ENCODE data around the gene RTTN. TPM values are rescaled to one million over a fixed set of nuclear protein-coding genes. Genes with fewer than 3 reads are reported as not detected.
"Not testable (repeated sequence)": the region's sequence is repeated elsewhere in the genome, so short reads cannot be mapped to it uniquely, and the experiment has no call there.

The RTTN gene
- total and polyA plus RNA-seq, 2 donors from 2014 or later, result 6.3 to 12.3 TPM

DNA sequence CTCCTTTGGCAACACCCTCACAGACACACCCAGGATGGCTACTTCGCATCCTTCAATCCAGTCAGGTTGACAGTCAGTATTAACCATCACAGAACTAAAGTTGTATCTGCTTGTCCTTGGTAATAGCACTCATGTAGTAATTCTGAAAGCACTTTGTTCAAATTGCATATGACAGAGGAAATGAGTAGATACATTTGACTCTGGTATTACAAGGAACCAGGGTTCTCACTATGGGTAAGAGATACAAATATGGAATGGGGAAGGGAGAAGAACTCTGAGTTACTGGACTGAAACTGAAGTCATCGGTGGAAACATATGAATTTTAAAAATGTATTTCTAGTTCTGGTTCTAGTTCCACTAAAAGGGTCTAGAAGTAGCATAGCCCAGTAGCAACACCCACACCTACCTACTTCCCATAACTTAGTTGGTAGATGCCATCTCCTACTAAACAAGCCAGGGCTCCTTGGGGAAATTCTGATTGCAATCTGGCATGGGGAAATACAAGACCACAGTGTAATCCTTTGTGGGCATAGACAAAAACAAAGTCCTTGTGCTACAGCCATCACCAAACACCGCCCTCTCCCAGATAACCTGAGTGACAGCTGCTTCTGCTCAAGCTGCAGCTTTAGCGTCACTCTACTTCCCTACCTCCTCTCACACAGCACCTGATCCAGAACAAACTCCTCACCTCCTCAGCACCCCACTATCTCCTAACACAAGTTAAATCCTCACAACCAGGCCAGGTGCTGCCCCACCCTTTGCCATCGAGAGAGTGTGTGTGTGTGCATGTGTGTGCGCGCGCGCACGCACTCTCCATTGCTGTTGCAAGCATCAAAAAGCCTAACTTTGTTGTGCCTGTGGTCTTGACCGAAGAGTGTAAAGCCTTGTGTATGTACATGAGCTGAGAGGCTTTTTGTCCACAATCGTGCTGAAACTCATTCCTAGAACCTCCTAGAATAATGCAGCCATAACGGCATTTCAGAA is 226.5 kb downstream of the RTTN start:
- no peak for DNase-seq
- FAIRE-seq, result no peak
- H3K4me1 ChIP-seq (ENCODE audit: control insufficient read depth in 2 of 3, insufficient read depth in 2 of 3, low read depth in 1 of 3, low read length in 3 of 3), result no peaks in the 10 kb centered on the region
- H3K4me3 ChIP-seq (ENCODE audit: low read length in 3 of 3), result no peak overlapping the region
- TF ChIP-seq, protein P1, sequence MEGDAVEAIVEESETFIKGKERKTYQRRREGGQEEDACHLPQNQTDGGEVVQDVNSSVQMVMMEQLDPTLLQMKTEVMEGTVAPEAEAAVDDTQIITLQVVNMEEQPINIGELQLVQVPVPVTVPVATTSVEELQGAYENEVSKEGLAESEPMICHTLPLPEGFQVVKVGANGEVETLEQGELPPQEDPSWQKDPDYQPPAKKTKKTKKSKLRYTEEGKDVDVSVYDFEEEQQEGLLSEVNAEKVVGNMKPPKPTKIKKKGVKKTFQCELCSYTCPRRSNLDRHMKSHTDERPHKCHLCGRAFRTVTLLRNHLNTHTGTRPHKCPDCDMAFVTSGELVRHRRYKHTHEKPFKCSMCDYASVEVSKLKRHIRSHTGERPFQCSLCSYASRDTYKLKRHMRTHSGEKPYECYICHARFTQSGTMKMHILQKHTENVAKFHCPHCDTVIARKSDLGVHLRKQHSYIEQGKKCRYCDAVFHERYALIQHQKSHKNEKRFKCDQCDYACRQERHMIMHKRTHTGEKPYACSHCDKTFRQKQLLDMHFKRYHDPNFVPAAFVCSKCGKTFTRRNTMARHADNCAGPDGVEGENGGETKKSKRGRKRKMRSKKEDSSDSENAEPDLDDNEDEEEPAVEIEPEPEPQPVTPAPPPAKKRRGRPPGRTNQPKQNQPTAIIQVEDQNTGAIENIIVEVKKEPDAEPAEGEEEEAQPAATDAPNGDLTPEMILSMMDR (IDR thresholded peaks at IDR 0.05; ENCODE audit: borderline replicate concordance, extremely low read depth, insufficient read depth), result no peak
- H3K27ac ChIP-seq (ENCODE audit: low read depth in 2 of 2, low read length in 2 of 2), result no peak overlapping the region
- H3K36me3 ChIP-seq (ENCODE audit: control insufficient read depth in 2 of 3, insufficient read depth in 3 of 3, low read length in 3 of 3), result no peaks in the 10 kb centered on the region
- no peak overlapping the region for H3K9ac ChIP-seq (ENCODE audit: low read length in 3 of 3)
- intact Hi-C loops (cut with DNase I), result no loop called here
- peaks cover 0 to 22% (median 2%) of the 10 kb centered on the region in 3 donors for H3K9me3 ChIP-seq (ENCODE audit: control insufficient read depth in 2 of 3, insufficient read depth in 1 of 3, low read length in 3 of 3)
- H3K27me3 ChIP-seq (ENCODE audit: control insufficient read depth, insufficient read depth, low read length), result no peaks in the 10 kb centered on the region

DNA sequence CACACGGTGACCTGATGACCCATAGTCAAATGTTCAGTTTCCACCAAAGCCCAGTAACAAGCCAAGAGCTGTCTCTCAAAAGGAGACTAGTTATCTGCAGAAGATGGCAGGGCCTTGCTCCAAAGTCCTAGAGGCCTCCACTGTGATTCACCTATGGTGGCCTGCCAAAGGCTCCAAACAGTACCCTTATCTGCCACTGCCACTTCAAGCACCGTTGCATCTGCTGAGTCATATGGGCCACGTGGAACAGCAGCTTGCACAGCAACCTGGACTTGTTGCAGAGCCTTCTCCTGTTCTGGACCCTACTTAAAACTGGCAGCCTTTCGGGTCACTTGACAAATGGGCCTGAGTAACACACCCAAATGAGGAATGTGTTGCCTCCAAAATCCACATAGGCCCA is 230.2 kb downstream of the RTTN start:
- H3K4me3 ChIP-seq (ENCODE audit: low read length in 3 of 3); intact Hi-C loops (cut with DNase I); H3K4me1 ChIP-seq (ENCODE audit: control insufficient read depth in 2 of 3, insufficient read depth in 2 of 3, low read depth in 1 of 3, low read length in 3 of 3); DNase-seq; FAIRE-seq; H3K27ac ChIP-seq (ENCODE audit: low read depth in 2 of 2, low read length in 2 of 2); H3K27me3 ChIP-seq (ENCODE audit: control insufficient read depth, insufficient read depth, low read length); H3K9ac ChIP-seq (ENCODE audit: low read length in 3 of 3); H3K36me3 ChIP-seq (ENCODE audit: control insufficient read depth in 2 of 3, insufficient read depth in 3 of 3, low read length in 3 of 3): not testable (repeated sequence)
- peaks cover 0 to 26% (median 2%) of the 10 kb centered on the region in 3 donors for H3K9me3 ChIP-seq (ENCODE audit: control insufficient read depth in 2 of 3, insufficient read depth in 1 of 3, low read length in 3 of 3)

DNA sequence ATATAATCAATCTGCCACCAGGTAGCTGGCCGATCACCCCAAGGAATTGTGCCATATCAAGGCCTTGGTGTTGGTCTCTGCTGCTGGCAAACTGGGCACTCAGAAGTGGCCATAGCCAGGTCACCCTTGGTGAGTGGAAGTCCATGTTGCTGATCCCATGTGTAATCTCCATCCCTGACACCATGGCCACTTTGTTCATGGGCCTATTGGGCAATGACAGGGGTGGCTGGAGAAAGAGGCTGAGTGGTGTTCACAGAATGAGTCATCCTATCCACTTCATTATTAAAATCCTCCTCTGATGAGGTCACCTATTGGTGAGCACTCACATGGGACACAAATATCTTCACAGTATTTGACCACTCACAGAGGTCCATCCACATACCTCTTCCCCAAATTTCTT is 231.1 kb downstream of the RTTN start:
- TF ChIP-seq, protein P1 (IDR thresholded peaks at IDR 0.05; ENCODE audit: borderline replicate concordance, extremely low read depth, insufficient read depth), result no peak
- no peaks in the 10 kb centered on the region for H3K27me3 ChIP-seq (ENCODE audit: control insufficient read depth, insufficient read depth, low read length)
- no peaks in the 10 kb centered on the region for H3K36me3 ChIP-seq (ENCODE audit: control insufficient read depth in 2 of 3, insufficient read depth in 3 of 3, low read length in 3 of 3)
- H3K4me1 ChIP-seq (ENCODE audit: control insufficient read depth in 2 of 3, insufficient read depth in 2 of 3, low read depth in 1 of 3, low read length in 3 of 3), result no peaks in the 10 kb centered on the region
- FAIRE-seq, result no peak
- peaks cover 0 to 26% (median 2%) of the 10 kb centered on the region in 3 donors for H3K9me3 ChIP-seq (ENCODE audit: control insufficient read depth in 2 of 3, insufficient read depth in 1 of 3, low read length in 3 of 3)
- H3K27ac ChIP-seq (ENCODE audit: low read depth in 2 of 2, low read length in 2 of 2), result no peak overlapping the region
- no peak for DNase-seq
- H3K9ac ChIP-seq (ENCODE audit: low read length in 3 of 3), result no peak overlapping the region
- intact Hi-C loops (cut with DNase I), result no loop called here
- H3K4me3 ChIP-seq (ENCODE audit: low read length in 3 of 3), result no peak overlapping the region

DNA sequence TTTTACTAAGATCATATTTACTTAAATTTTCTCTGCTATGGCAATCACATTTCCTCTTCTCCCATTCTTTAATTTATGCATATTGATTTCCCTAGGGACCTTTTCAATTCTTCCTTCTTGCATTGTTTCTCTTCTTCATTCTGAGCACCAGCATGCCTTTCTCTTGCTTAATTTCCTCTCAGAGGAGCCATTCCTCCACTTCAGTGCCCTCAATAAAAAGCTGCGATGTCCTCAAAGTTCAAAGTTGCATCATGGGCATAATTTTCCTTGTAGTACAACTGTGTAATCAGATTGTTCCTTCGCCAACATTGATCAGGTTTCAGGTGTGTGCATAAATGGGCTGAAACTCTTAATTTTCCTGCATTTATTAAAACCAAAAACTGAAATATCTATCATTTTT is 236.0 kb downstream of the RTTN start:
- H3K4me1 ChIP-seq (ENCODE audit: control insufficient read depth in 2 of 3, insufficient read depth in 2 of 3, low read depth in 1 of 3, low read length in 3 of 3), result no peaks in the 10 kb centered on the region
- intact Hi-C loops (cut with DNase I), result no loop called here
- no peak overlapping the region for H3K9ac ChIP-seq (ENCODE audit: low read length in 3 of 3)
- TF ChIP-seq, protein P1 (IDR thresholded peaks at IDR 0.05; ENCODE audit: borderline replicate concordance, extremely low read depth, insufficient read depth), result no peak
- H3K9me3 ChIP-seq (ENCODE audit: control insufficient read depth in 2 of 3, insufficient read depth in 1 of 3, low read length in 3 of 3), result peaks cover 0 to 4% (median 0%) of the 10 kb centered on the region in 3 donors
- H3K36me3 ChIP-seq (ENCODE audit: control insufficient read depth in 2 of 3, insufficient read depth in 3 of 3, low read length in 3 of 3), result no peaks in the 10 kb centered on the region
- DNase-seq (no peak), FAIRE-seq (no peak)
- H3K4me3 ChIP-seq (ENCODE audit: low read length in 3 of 3), result no peak overlapping the region
- H3K27ac ChIP-seq (ENCODE audit: low read depth in 2 of 2, low read length in 2 of 2), result no peak overlapping the region
- no peaks in the 10 kb centered on the region for H3K27me3 ChIP-seq (ENCODE audit: control insufficient read depth, insufficient read depth, low read length)

Measured in kidney (tissue), 14 donors.